Measurements from ENCODE around the gene CD300LF. TPM values are rescaled to one million over a fixed set of nuclear protein-coding genes. Genes with fewer than 3 reads are reported as not detected.

Gene CD300LF
- total RNA-seq, 1 donor from 2014 or later: 0.55 TPM

- no peak for TF ChIP-seq CTCF (IDR thresholded peaks at IDR 0.05; ENCODE audit: borderline replicate concordance)
- peak; percentile 53 for DNase-seq
- Histone ChIP-seq H3K4me1 (peaks cover 38% of the 10 kb centered on the region), H3K4me3 (peak overlapping the region; percentile 62), H3K9me3 (replicated peaks) (no peaks in the 10 kb centered on the region), H3K27ac (replicated peaks) (peak overlapping the region; percentile 51), H3K36me3 (no peaks in the 10 kb centered on the region), H3K27me3 (ENCODE audit: low read depth) (peaks cover 84% of the 10 kb centered on the region)
- intact Hi-C loops (cut with micrococcal nuclease): no loop called here
Observed at GRCh38 chr17:74738051-74738996, 25.6 kb upstream of the CD300LF start.

- Histone ChIP-seq H3K9me3 (replicated peaks) (no peaks in the 10 kb centered on the region), H3K36me3 (no peaks in the 10 kb centered on the region), H3K4me1 (peaks cover 38% of the 10 kb centered on the region), H3K27me3 (ENCODE audit: low read depth) (peaks cover 91% of the 10 kb centered on the region), H3K4me3 (peak overlapping the region; percentile 62), H3K27ac (replicated peaks) (peak overlapping the region; percentile 72)
- intact Hi-C loops (cut with micrococcal nuclease): no loop called here
- TF ChIP-seq CTCF (IDR thresholded peaks at IDR 0.05; ENCODE audit: borderline replicate concordance): peak; percentile 26
- DNase-seq: no peak
Observed at GRCh38 chr17:74737299-74738050, 24.8 kb upstream of the CD300LF start.

- H3K27ac ChIP-seq (replicated peaks): peak within 1 kb of the TSS; percentile 72
- H3K4me1 ChIP-seq: peaks cover 32% of the 10 kb centered on the region
Observed at GRCh38 chr17:74736513-74737298, 24.0 kb upstream of the CD300LF start, which contains the start of gene RAB37. Gene RAB37, plus strand, starts transcription at chr17:74737256. Its CDS starts 17 bp downstream, at chr17:74737273.

GRCh38 chr17:74734256-74734655 is 21.5 kb upstream of the CD300LF start:
- Histone ChIP-seq H3K4me3 (no peak overlapping the region), H3K4me1 (peaks cover 32% of the 10 kb centered on the region), H3K36me3 (no peaks in the 10 kb centered on the region), H3K9me3 (replicated peaks) (no peaks in the 10 kb centered on the region), H3K27me3 (ENCODE audit: low read depth) (peaks cover 89% of the 10 kb centered on the region), H3K27ac (replicated peaks) (no peak overlapping the region)
- TF ChIP-seq CTCF (IDR thresholded peaks at IDR 0.05; ENCODE audit: borderline replicate concordance): no peak
- no peak for DNase-seq
- intact Hi-C loops (cut with micrococcal nuclease): no loop called here

More at GRCh38 chr17:74736513-74737298, 24.0 kb upstream of the CD300LF start, which contains the start of gene RAB37:
- peak; percentile 47 for TF ChIP-seq CTCF (IDR thresholded peaks at IDR 0.05; ENCODE audit: borderline replicate concordance)
- H3K9me3 ChIP-seq (replicated peaks): no peaks in the 10 kb centered on the region
- peaks cover 96% of the 10 kb centered on the region for H3K27me3 ChIP-seq (ENCODE audit: low read depth)
- intact Hi-C loops (cut with micrococcal nuclease): no loop called here
- peak; percentile 60 for DNase-seq
- H3K36me3 ChIP-seq: no peaks in the 10 kb centered on the region
- peak within 1 kb of the TSS; percentile 62 for H3K4me3 ChIP-seq

Data from left ventricle myocardium inferior (tissue), 1 donor.